BE2C (cell line): ENCODE data around the gene NDUFS7.

Experiments used
- DNase-seq: peaks from one replicate; pipeline ENCODE4 v3.0.0-alpha.2; 2020
- H3K27me3 ChIP-seq: fragments of 250-450 bp; sonication (Bioruptor Pico); 2 replicates; pipeline ENCODE4 v1.5.1; 2020; ENCODE audit warnings: mild to moderate bottlenecking
- H3K36me3 ChIP-seq: fragments of 250-450 bp; sonication (Bioruptor Pico); 2 replicates; pipeline ENCODE4 v1.5.1; 2020; ENCODE audit warnings: mild to moderate bottlenecking
- H3K4me1 ChIP-seq: fragments of 250-450 bp; sonication (Bioruptor Pico); 2 replicates; pipeline ENCODE4 v1.5.1; 2020
- H3K4me3 ChIP-seq: 2 replicates; pipeline ENCODE4 v1.5.1; 2011; ENCODE audit warnings: low read depth, low read length
- H3K9me3 ChIP-seq: fragments of 250-450 bp; sonication (Bioruptor Pico); 2 replicates; pipeline ENCODE4 v1.5.1; 2020
- CTCF ChIP-seq: IDR thresholded peaks from 2 replicates; pipeline ENCODE4 v1.5.1; 2012; ENCODE audit warnings: mild to moderate bottlenecking, low read depth, low read length

Gene NDUFS7

GRCh38 chr19:1425102-1425837 lies 41.6 kb downstream of the NDUFS7 start:
- DNase-seq, result no peak
- no peak for TF ChIP-seq CTCF
- H3K27me3 ChIP-seq, result no peaks in the 10 kb centered on the region
- no peaks in the 10 kb centered on the region; the same call in 1 of the 2 replicates for H3K4me1 ChIP-seq
- peaks cover 96% of the 10 kb centered on the region for H3K36me3 ChIP-seq
- no peaks in the 10 kb centered on the region for H3K9me3 ChIP-seq
- H3K4me3 ChIP-seq, result no peak overlapping the region

- H3K27me3 ChIP-seq, result no peaks in the 10 kb centered on the region
- H3K4me3 ChIP-seq, result no peak overlapping the region
- H3K36me3 ChIP-seq, result peaks cover 96% of the 10 kb centered on the region
- no peak for DNase-seq
- no peaks in the 10 kb centered on the region for H3K9me3 ChIP-seq
- TF ChIP-seq CTCF, result no peak
- no peaks in the 10 kb centered on the region; the same call in 1 of the 2 replicates for H3K4me1 ChIP-seq
Measured at GRCh38 chr19:1425902-1426301, 42.2 kb downstream of the NDUFS7 start.

- no peak for TF ChIP-seq CTCF
- H3K27me3 ChIP-seq, result no peaks in the 10 kb centered on the region
- peaks cover 95% of the 10 kb centered on the region for H3K36me3 ChIP-seq
- H3K4me1 ChIP-seq, result no peaks in the 10 kb centered on the region; the same call in 1 of the 2 replicates
- DNase-seq, result no peak
- no peak overlapping the region for H3K4me3 ChIP-seq
- H3K9me3 ChIP-seq, result no peaks in the 10 kb centered on the region
Measured at GRCh38 chr19:1426736-1427135, 43.0 kb downstream of the NDUFS7 start.

GRCh38 chr19:1427221-1427920 lies 43.7 kb downstream of the NDUFS7 start:
- Histone ChIP-seq H3K9me3 (no peaks in the 10 kb centered on the region), H3K27me3 (no peaks in the 10 kb centered on the region), H3K4me1 (no peaks in the 10 kb centered on the region; the same call in 1 of the 2 replicates)

DNA sequence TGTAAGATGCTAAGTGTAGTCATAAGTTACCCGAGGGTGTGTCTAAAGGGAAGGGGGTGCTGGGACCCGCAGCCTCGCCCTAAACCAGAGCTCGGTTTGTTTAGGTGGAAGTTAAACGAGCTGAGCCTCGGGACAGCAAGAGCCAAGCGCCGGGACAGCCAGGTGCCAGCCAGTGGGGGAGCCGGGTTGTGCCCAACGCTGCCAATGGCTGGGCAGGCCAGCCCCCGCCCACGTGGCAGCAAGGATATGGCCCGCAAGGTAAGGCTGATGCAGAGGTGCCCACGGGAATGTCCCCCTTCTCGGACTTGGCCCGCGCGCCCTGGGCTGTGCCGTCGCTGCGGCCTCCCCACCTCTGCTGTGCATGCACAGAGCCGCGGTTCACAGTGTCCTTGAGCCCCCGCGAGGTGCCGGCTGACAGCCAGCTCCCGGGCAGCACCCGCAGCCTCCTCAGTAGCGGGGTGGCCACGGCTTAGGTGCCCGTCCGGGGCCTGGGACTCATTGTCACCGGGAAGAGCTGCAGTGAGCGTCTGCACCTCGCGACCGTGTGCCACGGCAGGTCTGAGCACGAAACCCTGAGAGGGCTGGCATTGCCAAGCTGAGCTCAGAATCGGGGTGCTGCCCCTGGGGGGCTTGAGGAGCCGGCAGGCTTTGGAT lies 45.2 kb downstream of the NDUFS7 start:
- Histone ChIP-seq H3K36me3 (peaks cover 95% of the 10 kb centered on the region), H3K27me3 (no peaks in the 10 kb centered on the region), H3K4me1 (no peaks in the 10 kb centered on the region; the same call in 1 of the 2 replicates), H3K9me3 (no peaks in the 10 kb centered on the region), H3K4me3 (no peak overlapping the region)
- DNase-seq, result no peak
- TF ChIP-seq CTCF, result no peak

More at GRCh38 chr19:1427221-1427920, 43.7 kb downstream of the NDUFS7 start:
- DNase-seq, result no peak
- Histone ChIP-seq H3K4me3 (no peak overlapping the region), H3K36me3 (peaks cover 95% of the 10 kb centered on the region)
- TF ChIP-seq CTCF, result no peak
